Measurements from ENCODE around the gene EDDM13.
A peak's percentile ranks its signal among the peaks of the same experiment; 100 is the strongest.
"Not testable (repeated sequence)": the region's sequence is repeated elsewhere in the genome, so short reads cannot be mapped to it uniquely, and the experiment has no call there.

EDDM13 gene

DNA sequence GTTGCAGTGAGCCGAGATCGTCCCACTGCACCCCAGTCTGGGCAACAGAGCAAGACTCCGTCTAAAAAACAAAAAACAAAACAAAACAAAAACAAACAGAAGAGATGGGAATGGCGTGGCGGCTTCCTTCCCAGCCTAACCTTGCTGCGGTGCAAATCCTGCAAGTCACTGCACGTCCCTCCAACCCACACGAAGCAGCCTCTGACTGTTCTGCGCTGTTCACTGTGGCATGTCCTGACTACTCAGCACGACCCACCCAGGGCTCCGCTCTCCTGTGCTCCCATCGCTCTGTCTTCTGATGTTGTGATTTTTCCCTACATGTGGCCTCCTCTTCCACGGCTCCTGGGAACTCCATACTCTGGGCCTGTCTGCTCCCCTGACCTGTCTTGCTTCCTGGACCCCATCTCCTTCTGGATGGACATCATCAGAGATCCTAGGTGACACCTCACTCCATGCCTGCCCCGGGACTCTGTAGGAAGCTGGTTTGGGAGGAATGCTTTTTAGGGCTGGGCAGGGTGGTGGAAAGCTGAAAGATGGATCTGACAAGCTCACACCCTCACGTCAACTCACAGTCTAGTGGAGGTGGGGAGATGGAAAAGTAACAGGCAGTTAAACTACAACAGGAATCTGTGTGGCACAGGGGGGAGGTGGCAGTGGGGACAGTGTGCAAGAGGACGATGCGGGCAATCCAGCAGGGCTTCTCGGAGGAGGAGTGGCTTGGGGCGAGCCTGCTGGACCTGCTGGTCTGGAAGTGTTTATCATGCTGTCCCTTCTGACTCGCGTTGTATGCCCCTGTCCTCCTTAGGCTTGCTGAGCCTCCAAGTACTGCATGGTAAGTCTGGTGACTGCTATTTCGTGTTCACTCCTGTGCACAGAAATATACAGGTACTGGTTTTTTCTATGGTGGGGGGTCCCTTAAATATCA lies 23.2 kb downstream of the EDDM13 start:
- no peak for DNase-seq (ENCODE audit: low read depth)

DNA sequence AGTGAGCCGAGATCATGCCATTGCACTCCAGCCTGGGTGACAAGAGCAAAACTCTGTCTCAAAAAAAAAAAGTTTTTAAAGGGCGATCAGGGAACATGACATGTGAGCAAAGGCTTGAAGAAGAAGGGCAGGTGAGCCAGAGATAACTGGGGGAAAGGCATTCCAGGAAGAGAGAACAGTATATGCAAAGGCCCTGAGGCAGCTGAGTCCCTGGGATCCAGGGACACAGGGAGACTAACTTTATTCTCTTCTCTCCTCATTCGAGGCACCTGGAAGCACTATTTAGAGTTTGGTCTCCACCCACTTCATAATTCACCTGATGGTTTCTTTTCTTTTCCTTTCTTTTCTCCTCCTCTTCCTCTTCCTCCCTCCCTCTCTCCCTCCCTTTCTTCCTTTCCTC lies 24.5 kb downstream of the EDDM13 start:
- DNase-seq (ENCODE audit: low read depth): no peak

DNA sequence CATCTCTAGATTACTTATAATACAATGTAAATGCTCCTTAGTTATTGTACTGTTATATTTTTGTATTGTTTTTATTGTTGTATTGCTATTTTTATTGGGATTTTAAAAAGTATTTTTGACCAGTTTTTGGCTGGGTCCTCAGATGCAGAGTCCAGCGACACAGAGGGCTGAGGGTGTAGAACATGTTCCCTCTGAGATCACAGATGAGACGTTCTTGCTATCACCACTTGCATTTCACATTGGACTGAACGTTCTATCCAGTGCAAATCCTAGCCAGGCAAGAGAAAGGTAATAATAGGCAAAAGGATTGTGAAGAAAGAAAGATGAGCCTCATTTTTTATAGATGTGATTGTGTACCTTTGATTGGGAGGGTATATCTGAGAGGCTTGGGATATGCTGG lies 27.1 kb downstream of the EDDM13 start:
- no peak for DNase-seq (ENCODE audit: low read depth)

DNA sequence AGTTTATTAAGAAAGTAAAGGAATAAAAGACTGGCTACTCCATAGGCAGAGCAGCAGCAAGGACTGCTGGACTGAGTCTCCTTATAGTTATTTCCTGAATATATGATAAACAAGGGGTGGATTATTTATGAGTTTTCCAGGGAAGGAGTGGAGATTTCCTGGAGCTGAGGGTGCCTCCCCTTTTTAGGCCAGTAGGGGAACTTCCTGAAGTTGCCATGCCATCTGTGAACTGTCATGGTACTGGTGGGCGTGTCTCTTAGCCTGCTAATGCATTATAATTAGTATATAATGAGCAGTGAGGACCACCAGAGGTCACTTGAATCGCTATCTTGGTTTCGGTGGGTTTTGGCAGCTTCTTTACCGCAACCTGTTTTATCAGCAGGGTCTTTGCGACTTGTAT lies 28.6 kb downstream of the EDDM13 start:
- DNase-seq (ENCODE audit: low read depth): no peak

DNA sequence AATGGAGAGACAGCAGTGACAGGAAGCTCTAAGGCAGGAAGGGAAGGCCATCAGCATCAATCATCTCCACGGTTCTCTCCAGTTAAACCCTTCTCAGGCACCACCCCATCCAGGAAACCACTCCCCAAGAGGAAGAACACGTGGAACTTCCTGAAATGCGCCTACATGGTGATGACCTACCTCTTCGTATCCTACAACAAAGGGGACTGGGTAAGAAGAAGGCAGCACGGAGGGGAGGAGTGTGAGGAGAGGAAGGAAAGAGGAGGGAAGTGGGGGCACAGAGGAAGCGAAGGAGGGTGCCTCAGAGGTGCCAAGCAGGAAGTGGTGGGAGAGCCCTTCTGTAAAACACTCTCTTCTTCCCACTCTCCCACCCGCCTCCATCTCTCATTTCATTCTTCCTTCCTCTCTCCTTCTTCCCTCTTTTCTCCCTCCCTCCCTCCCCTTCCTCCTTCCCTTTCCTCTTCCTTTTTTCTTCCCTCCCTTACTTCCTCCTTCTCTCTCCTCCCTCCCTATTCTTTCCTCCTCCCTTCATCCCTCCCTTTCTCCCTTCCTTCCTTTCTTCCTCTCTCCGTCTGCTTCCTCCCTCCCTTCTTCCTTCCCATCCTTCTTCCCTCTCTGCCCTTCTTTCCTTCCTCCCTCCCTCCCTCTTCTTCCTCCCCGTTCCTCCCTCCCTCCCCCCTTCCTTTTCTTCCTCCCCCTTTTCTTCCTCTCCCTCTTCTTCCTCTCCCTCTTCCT lies 29.5 kb downstream of the EDDM13 start:
- no peak for DNase-seq (ENCODE audit: low read depth)

DNA sequence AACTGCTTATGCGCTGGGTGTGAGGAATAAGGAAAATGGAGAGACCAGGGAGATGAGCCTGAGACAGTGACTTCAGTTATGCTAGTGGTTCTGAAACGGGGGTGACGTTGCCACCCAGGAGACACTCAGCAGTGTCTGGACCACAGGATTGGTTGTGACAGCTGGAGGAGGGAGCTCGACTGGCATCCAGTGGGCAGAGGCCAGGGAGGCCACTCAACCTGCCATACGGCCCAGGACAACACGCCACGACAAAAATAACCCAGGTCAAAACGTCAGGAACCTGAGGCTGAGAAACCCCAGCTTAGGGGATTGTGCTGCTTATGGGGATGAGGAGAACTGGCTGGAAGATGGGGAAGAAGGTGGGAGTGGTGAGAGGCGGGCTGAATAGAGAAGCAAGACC lies 31.7 kb downstream of the EDDM13 start:
- no peak for DNase-seq (ENCODE audit: low read depth)

DNA sequence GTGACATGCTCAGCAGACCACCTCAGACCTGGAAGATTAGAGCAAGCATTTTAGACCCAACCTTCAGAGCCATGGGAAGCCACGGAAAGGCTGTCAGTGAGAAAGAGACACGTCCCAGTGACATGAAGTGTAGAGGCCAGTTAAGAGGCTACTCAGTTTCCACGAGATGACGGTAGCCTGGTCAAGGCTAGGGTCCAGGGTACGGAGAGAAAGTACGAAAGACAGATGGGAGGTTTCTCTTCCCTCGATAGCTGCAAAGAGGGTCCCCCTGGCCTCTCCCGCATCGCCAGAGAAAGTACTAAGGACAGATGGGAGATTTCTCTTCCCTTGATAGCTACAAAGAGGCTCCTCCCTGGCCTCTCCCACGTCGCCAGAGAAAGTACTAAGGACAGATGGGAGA lies 33.5 kb downstream of the EDDM13 start:
- no peak for DNase-seq (ENCODE audit: low read depth)

DNA sequence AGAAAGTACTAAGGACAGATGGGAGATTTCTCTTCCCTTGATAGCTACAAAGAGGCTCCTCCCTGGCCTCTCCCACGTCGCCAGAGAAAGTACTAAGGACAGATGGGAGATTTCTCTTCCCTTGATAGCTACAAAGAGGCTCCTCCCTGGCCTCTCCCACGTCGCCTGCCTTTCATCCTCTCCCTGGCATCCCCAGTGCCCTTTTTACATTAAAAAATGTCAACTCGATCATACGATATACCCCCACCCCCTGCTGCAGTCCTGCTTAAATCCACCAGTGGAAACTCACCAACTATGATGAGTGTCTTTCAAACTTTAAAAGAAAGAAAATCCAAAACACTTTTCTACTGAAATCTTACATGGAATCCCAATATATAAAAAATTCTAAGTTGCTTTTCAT lies 34.5 kb downstream of the EDDM13 start:
- not testable (repeated sequence) for DNase-seq (ENCODE audit: low read depth)

DNA sequence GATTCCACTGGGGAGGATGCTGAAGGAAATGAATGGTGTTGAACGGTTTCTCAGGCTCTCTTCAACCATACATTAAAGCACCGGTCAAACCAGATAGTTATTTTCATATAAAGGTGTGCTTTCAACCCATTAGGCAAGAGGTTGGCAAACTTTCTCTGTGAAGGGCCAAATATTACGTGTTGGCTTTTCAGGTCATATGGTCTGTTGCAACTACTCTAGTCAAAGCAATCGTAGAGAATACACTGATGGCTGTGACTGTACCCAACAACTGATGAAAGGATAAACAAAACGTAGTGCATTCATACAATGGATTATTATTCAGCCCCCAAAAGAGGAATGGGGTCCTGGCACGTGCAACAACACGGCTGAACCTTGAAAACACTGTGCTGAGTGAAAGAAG lies 36.2 kb downstream of the EDDM13 start:
- DNase-seq (ENCODE audit: low read depth): no peak

DNA sequence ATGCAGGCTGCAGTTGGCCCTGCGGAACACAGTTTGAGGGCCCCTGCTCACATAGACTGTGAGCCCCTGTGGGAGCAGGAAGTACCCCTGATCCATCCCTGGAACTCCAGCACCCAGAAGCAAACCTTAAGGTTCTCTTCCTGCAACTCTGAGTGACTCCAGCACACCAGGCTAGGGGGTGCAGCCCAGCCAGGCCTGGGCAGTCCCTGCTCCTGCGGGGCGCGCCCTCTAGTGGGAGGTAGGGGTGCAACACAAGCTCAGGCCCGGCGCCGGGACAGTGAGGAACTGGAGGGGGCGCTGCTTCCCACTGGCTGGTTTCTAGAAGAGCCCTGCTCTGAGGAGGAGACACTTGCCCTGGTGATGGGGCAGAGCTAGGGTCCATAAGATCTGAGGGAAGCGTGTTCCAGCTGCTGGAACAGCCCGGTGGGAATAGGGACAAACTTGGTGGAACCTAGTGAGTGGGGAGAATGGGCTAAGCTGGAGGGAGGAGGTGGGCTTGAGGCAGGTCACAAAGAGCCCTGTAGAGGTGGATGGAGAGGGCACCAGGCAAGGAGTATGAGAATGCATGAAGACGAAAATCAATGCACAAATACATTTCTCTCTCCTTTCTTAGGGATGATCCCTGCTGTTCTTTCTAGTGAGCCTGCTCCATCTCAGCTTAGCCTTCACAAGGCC lies 37.1 kb downstream of the EDDM13 start:
- DNase-seq (ENCODE audit: low read depth): peak; percentile 28

DNA sequence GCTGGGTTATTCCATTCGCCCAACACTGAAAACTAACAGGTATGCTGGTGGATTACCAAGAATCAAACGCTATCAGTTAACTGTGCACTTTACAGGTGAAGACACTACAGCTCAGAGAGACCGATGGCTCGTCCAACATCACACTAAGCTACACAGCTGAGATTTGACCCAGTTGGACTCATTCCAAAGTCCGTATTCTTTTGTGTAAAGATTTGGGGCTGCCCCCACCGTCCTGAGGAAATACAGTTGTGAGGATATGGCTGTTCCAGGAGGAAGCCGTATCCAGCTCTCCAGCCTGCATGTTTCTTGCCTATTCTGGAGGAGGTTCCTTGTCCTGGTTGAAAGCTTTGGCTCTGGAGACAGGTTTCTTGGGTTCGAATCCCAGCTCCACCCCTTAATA lies 37.9 kb downstream of the EDDM13 start:
- DNase-seq (ENCODE audit: low read depth): no peak

DNA sequence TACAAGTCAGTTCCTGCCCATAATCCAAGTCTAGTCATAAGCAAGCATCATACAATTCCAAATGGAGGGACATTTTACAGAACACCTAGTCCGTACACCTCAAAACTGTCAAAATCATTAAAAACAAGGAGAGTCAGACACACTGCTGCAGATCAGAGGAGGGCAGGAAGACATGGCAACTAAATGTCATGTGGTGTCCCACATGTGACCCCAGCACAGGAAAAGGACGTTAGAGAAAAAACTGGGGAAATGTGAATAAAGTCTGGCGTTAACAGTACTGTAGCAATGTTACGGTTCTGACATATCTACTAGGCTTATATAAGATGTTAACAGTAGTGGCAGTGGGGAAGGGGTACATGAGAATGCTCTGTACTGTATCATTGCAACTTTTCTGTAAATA lies 39.8 kb downstream of the EDDM13 start:
- DNase-seq (ENCODE audit: low read depth): no peak

DNA sequence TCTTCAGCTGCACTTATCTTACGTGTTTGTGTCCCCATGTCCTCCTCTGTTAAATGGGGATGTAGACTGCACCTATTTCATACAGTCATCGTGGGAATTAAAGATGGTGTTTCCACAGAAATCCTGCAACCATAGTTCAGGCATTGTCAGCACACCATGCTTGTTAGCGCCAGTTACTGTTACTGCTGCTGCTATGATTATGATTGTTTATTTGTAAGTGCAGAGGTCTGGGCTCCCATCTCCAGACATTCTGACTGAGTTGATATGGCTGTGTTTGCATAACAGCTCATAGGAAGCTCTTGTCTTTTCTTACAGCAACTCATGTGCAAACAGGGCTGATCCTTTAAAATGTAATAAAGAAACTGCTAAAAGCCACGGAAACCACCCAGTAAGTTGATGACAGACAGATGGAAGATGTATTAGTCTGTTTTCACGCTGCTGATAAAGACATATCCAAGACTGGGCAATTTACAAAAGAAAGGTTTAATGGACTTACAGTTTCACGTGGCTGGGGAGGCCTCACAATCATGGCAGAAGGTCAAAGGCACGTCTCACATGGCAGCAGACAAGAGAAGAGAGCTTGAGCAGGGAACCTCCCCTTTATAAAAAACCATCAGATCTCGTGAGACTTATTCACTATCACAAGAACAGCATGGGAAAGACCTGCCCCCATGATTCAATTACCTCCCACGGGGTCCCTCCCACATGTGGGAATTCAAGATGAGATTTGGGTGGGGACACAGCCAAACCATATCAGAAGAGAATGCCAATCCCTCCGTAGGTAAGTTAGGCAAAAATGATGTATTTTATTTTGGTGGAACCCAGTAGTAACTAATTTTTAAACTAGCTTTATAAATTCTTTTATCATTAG lies 40.5 kb downstream of the EDDM13 start:
- no peak for DNase-seq (ENCODE audit: low read depth)

DNA sequence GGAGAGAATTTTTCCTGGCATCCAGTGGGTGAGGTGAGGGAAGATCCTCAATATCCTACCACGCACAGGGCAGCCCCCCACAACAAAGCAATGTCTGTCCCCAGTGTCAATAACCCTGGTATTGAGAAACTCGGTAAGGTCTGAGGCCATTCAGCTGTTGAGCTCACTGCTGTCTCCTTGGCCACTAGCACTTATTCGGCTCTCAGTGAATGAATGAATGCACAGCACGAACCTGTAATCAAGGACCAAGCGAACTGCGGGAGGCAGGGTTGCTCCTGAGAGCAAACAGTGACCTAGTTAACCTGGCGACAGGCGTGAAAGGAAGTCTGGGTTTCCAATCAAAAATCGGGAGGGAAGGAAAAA lies 41.5 kb downstream of the EDDM13 start:
- DNase-seq (ENCODE audit: low read depth): no peak

DNA sequence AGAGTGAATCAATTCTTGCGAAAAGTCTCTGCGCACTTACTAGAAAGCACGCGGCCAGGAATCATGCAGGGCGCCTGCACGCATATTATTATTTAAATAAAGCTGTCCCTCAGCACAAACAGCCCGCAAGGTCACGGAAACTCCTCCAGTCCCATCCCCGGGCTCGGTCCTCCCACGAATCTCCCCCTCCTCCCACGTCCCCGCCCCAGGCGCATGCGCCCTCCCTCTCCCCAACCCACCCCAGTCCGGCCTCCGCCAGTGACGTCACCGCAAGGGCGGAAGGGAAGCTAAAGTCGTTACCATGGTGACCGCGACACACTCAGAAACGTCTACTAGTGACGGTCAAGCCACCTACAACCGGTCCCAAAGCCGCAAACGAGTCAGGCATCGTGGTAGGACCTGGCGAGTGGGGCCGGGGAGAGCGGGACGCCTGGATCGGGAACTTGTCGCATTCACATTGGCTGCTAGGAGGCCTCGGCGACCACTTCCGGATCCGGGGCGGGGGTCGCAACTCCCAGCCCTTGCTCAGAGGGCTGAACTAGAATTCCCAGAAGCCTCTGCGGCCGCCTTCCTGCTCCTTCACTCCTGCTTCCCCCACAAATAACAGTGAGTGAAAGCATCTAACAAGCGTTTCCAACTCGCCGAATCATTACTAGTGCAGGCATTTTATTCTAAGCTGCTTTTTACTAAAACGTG lies 42.0 kb downstream of the EDDM13 start, which contains the start of gene ZSCAN5A:
Gene ZSCAN5A, minus strand, starts transcription at position 459 of the 696 bp plus-strand sequence. CDS start 89,793 bp downstream, outside the sequence.
- DNase-seq (ENCODE audit: low read depth): peak; percentile 97

DNA sequence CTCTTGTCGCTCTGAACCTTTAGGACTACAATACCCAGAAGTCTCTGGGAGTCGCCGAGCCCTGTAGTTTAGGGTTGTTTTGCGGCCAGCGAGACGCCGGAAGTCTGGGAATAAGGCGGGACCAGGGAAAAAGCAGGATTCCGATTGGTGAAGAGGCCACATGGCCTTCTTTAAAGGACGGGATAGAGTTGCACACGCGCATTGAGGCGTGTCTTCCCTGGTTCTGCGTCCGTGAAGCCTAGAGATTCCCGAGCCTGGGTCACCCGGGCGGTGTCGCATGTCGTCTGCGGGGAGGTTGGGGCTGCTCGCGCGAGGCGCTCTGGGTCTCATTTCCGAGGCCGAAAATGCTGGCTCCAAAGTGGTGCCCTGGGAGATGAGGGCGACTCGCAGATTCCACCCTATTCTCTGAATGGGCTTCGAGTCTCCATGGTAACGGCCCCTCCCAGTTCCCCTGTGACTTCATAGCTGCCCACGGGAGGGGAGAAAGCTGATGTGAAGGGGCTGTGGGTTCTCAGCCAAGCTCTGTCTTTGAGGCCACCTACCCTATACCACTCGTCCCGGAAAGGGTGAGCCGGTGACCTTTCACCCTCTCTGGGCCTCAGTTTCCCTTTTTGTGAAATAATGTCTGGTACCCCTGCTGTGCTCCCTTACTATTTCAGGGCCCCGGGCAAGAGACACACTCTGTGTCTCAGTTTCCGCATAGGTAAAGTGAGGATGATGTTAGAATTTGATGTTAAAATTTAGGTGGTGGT lies 42.7 kb downstream of the EDDM13 start:
- peak; percentile 81 for DNase-seq (ENCODE audit: low read depth)

DNA sequence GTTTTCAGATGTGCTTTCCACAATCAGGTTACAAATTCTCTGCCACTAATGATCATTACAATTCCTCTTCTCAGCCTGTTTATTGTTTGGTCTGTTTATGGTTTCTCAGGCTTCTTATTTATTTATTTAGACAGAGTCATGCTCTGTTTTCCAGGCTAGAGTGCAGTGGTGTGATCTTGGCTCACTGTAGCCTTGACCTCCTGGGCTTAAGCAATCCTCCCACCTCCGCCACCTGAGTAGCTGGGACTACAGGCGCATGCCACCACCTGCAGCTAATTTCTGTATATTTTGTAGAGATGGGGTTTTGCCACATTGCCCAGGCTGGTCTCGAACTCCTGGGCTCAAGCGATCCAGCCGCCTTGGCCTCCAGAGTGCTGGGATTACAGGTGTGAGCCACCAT lies 44.2 kb downstream of the EDDM13 start:
- no peak for DNase-seq (ENCODE audit: low read depth)

DNA sequence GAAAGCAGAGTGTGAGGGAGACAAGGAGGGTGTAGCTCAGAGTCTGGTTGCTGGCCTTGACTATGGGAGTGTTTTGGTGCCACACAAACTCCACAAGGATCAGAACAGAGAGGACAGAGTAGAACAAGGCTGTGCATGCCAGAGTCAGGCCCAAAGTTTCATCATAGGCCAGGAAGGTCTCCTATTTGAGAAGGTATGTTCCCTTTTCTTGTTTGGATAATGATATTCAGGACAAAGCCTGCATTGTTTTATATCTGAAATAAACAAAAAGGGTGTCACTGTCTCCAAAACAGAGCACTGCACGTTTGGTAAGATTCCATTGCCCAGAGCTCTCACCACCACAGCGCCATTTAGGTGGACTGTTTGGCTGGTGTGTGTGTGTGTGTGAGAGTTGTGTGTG lies 45.2 kb downstream of the EDDM13 start:
- no peak for DNase-seq (ENCODE audit: low read depth)

DNA sequence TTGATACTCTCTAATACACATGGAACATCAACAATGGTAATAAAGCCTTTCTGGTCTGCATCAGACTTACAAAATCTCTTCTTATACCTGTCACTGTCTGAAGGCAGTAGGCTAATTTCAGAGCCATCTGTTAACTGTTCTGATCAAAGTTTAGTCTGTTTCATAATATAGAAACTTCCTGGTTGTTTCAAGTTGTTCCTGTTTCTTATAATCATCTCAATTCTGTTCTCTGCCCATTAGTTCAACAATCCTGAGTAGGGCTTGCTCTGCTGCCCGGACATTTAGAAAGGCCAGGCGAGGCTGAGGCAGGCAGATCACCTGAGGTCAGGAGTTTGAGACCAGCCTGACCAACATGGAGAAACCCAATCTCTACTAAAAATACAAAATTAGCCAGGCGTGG lies 47.4 kb downstream of the EDDM13 start:
- DNase-seq (ENCODE audit: low read depth): no peak

DNA sequence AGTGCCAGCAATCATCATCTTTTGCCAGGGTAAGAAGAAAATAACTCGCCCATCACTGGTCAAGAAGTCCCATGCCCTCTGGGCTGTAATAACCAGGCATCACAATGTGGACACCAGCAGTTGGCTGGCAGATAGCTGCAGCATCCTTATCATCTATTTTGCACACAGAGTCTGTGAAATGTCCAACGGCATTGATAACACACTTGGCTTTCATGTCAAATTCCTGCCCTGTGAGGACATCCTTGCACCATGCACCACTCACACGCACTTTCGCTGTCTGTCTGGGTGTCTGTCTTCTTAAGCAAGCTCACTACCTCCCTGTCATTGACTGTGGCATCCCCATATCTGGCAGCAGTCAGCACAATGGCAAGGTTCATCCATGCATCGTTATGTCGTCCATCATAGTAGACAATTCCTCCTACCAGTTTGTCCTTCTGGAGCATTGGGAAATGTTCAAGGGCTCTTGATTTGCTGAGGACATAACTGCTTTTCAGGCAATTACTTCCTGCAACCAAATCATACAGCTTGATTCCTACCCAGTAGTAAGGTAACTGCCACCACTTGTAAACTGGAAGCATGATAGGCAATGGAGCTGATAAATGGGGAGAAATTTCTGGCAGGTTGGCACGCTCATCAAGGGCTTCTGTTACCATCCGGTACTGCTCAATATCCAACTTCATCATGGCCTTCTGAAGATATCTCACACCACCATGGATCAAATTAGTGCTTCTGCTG lies 48.9 kb downstream of the EDDM13 start:
- no peak for DNase-seq (ENCODE audit: low read depth)
